GM19351 (cell line): ENCODE measurements around the gene FBLIM1.

ENCODE experiments used
- ATAC-seq: cut with Tn5 transposase; IDR thresholded peaks from one replicate; pipeline ENCODE4 v1.9.1; 2021; ENCODE audit warnings: mild to moderate bottlenecking, moderate library complexity; ENCODE audit not compliant: unreplicated experiment

The FBLIM1 gene

DNA sequence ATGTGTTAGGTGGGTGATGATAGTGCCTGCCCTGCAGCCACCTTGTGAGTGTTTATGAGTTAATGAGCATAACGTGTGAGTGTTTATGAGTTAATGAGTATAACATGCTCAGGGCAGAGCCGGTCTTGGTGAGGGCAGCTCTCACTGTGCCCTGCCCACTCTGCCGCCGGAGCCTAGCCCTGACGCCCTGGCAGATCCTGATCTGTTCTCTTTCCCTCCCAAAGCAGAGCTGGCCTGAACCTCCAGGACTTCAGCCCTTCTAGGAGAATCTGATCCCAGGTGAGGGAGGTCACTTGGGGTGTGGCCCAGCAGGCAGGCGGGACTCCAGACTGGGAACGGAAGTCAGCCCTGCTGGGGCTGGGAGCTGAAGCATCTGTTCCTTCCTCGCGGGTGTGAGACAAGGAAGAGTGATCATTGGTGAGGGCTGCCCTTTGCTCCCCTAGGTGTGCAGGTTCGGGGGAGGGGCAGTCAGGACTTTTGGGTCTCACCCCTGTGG is 5.7 kb downstream of the FBLIM1 start:
- no peak for ATAC-seq

DNA sequence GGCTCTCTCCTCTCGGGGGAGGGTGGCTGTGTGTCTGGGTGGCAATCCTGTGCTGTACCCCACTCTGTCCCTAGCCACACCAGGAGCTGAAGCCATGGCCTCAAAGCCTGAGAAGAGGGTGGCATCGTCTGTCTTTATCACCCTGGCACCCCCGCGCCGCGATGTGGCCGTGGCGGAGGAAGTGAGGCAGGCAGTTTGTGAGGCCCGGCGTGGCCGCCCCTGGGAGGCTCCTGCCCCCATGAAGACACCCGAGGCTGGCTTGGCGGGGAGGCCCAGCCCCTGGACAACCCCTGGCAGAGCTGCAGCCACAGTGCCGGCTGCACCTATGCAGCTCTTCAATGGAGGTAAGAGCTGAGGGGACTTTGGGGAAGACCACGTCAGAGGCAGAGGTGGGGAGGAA is 6.3 kb downstream of the FBLIM1 start:
- ATAC-seq, result no peak

DNA sequence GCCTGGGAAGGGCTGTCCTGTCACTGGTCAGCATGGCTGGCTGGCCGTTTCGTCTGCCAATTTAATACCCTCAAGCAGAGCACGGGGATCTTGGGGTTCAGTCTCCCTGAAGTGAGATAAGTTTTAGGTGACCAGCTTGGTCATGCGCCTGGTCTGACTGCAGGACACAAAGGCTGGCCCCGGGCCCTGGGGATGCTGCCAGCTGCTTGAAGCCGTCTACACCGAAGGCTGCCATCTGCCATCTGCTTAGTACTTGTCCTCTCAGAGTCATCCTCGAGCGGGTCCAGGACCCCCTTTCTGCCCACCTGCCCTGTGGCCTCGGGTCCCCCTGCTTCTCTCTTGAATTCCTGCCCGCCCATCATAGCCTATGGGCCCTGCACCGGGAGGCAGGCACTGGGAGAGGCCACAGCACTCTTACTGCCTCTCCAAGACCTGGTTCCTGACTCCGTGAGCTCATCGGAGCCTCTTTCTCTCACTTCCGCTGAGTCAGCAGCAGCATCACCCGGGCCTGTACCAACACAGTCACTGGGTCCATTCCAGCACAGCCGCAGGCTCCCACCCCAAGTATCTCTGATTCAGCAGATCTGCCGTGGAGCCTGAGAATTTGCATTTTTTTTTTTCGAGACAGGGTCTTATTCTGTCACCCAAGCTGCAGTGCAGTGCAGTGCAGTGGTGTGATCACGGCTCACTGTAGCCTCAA is 7.0 kb downstream of the FBLIM1 start:
- ATAC-seq, result no peak

DNA sequence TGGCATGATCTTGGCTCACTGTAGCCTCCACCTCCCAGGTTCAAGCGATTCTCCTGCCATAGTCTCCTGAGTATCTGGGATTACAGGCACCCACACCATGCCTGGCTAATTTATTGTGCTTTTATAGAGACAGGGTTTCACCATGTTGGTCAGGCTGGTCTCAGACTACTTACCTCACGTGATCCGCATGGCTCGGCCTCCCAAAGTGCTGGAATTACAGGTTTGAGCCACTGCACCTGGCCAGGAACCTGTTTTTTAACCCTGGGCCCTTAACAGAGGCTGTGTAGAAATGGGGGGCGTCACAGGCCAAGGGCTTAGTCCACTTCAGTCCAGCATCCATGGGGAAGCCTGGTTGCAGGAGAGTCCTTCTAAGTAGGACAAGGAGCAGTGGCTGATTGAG is 9.3 kb downstream of the FBLIM1 start:
- no peak for ATAC-seq

DNA sequence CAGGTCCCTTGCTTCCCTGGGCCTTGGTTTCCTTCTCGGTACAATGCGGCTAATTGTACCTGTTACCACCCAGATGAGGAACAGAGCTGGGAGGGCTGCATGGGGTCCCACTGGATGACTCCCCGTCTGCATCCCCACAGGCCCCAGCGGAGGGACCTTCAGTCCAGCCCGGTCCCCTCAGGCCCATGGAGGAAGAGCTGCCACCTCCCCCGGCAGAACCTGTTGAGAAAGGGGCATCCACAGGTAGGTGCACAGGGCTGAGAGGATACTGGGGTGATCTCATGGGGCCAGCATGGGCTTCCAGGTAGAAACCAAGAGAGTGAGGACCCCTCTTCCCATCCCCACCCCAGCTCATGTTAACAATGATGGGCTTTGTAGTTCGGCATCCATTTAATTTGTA is 9.8 kb downstream of the FBLIM1 start:
- no peak for ATAC-seq

DNA sequence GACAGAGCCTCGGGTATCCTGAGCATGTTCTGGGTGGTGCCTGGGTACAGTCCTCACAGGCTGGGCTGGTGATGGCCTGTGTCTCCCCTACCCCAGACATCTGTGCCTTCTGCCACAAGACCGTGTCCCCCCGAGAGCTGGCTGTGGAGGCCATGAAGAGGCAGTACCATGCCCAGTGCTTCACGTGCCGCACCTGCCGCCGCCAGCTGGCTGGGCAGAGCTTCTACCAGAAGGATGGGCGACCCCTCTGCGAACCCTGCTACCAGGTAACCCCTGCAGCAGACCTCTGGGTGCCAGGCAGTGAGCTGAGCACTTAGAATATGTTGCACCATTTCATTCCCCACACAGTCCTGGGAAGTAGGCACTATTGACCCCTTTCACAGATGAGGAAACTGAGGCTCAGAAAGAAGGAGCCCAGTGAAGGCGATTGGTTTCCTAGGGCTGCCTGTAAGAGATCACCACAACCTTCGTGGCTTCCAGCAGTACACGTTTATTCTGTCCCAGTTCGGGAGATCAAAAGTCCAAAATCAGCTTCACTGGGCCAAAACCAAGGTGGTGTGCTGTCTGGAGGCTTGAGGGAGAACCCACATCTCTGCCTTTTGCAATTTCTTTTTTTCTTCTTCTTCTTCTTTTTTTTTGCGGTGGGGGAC is 11.8 kb downstream of the FBLIM1 start:
- ATAC-seq, result no peak

DNA sequence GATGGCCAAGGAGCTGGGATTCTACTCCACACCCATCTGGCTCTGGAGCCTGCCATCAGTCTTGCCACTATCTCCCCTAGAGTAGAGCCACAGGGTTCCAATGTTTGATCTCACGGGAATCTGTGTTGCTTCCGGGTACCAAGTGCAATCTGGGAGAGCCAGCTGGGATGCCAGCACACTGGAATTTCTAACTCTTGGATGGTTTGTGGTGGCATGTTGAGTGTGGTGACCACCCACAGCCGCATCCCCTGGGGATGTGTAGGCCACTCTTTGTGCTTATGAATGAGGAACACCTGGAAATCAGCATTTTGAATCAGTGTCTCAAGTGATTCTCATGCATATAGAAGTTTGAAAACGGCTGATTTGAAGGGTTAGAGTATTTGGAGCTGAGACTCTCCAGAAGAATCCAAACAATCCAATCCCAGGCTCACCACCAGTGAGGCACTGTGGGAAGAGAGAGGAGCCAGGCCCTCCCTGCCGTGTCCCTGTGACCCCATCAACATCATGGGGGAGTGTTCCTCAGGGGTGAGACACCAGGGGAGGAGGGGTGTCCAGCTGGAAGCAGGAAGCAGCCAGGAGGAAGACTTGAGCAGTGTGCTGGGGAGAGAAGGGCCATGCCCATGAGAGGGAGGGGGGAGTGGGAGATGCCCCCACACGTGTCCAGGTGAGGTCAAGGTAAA is 13.4 kb downstream of the FBLIM1 start:
- no peak for ATAC-seq

DNA sequence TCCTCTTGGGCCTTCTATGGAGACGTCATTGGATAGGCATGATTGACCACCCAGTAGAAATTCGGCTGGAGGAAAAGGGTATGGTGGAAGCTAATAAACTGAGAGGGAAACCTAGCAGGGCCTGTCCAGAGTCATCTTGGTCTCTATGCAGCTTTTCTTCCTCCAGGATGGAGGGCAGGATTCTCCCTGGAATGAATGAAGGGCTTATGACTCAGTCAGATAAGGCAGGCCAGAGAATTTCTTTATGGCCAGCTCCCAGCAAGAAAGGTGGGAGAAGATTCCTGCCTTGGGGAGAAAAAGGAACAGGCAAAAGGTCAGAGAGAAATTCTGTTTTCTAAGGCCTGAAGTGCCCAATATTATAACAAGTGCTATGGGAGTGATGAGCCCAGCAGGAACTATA is 17.1 kb downstream of the FBLIM1 start:
- no peak for ATAC-seq

DNA sequence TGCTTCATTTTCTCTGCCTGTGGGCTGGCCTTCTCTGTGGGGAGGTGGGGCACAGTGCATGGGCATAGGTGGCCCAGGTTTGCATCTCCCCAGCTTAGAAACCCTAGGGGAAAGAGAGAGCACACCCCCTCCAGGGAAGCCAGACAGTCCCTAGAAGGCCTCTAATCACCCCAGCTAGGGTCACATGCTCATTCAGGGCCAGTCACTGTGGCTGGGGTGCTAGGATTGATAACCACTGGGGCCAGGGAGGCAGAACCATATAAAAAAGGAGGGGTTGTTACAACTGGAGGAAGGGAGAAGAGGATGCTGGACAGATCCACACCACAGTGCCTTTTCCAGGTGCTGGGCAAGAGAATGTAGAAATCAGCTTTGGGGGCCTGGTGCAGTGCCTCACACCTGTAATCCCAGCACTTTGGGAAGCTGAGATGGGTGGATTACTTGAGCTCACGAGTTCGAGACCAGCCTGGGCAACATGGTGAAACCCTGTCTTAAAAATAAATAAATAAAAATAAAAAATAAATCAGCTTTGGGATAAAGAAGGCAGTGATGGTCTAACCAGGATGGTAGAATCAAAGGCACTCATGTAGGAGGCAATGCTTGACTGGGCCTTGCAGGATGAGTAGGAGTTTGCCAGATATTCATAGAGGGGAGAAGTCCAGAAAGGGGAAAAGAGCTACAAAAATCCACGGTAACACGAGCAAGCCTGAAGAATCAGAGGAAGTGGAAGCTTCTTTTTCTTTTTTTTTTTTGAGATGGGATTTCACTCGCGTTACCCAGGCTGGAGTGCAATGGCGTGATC is 19.5 kb downstream of the FBLIM1 start:
- ATAC-seq, result no peak

DNA sequence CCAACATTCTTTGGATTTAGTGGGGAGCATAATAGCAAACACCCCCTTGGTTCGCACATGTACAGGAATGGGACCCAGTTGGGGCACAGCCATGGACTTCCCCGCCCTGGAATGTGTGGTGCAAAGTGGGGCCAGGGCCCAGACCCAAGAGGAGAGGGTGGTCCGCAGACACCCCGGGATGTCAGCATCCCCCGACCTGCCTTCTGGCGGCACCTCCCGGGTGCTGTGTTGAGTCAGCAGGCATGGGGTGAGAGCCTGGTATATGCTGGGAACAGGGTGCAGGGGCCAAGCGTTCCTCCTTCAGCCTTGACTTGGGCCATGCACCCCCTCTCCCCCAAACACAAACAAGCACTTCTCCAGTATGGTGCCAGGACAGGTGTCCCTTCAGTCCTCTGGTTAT is 27.1 kb downstream of the FBLIM1 start:
- ATAC-seq, result no peak

DNA sequence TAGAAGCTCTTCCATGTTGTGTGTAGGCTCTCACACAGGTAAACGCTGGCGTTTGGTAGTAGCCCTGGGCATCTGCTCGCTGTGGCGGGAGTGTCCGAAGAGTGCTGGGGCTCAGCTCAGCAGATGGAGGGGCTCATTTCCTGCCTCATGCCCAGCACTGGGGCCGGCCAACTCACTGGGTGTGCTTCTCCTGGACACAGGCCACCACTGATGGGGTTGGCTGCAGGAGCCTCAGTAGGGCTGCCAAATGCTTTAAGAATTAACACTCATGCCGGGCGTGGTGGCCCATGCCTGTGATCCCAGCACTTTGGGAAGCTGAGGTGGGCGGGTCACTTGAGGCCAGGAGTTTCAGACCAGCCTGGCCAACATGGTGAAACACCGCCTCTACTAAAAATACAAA is 28.0 kb downstream of the FBLIM1 start:
- no peak for ATAC-seq

DNA sequence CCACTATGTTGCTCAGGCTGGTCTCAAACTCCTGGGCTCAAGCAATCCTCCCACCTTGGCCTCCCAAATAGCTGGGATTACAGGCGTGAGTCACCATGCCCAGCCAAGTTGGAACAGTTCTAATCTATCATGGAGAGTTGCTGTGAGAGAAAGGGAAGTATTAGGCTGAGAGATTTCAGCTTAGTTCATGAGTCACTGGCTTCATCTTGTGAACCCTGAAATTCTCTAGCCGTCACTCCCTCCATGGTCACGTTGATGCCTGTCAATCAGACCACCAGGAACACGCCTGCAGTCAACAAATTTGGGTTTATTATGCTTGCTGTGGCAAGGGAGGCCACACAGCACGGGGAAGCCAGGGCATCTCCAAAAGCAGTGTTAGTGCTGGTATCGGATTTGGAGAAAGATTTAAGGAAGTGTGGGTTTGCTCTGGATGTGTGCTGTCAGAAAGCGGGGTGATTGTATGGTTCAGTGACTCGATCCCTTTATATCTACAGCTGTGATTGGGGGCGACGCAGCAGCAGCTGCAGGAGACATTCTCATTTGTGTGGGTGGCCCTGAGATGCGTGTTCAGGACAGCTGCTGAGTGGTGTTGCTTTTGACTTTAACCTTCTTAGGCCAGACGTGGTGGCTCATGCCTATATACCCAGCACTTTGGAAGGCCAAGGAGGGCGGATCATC is 30.2 kb downstream of the FBLIM1 start:
- no peak for ATAC-seq

DNA sequence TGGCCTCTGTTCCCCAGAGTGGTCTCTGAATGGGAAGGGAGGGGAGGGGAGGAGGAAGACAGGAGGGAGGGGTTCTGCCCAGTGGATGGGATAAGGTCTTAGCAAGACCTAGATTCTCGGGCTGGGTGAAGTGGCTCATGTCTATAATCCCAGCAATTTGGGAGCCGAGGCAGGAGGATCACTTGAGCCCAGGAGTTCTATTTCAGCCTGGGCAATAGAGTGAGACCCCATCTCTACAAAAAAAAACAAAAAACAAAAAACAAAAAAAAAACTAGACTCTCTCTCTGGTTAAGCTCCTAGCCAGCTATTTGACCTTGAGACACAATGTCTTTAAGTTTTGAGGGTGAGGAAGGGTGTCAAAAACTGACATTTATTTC is 37.5 kb downstream of the FBLIM1 start:
- ATAC-seq, result no peak

DNA sequence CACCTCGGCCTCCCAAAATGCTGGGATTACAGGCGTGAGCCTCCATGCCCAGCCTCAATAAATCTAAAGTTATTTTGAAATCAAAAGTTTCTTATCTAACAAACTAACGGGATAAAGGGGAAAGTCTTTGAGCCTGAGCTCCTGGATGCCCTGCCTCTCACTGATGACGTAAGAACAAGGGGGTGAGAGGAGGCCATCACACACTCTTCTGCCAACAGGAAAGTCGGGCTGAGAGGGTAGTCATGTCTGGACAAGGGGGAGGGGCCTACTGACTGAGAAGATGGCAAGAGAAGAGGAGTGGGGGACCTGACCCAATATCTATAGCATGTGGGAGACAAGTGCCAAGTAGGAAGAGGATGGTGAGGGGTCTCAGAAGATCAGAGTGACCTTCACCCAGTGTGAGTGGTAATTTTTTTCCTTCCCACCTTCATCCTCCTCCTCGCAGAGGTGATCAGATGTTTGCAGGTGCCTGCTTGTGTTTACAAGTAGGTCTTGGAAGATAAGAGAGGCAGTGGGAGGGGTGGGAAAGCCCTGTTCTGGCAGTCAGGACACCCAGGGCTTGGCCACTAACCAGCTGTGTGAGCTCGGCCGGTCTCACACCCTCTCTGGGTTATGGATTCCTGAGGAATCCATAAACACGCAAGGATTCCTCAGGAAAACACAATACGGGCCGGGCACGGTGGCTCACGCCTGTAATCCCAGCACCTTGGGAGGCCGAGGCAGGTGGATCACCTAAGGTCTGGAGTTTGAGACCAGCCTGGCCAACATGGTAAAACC is 39.2 kb downstream of the FBLIM1 start:
- no peak for ATAC-seq

DNA sequence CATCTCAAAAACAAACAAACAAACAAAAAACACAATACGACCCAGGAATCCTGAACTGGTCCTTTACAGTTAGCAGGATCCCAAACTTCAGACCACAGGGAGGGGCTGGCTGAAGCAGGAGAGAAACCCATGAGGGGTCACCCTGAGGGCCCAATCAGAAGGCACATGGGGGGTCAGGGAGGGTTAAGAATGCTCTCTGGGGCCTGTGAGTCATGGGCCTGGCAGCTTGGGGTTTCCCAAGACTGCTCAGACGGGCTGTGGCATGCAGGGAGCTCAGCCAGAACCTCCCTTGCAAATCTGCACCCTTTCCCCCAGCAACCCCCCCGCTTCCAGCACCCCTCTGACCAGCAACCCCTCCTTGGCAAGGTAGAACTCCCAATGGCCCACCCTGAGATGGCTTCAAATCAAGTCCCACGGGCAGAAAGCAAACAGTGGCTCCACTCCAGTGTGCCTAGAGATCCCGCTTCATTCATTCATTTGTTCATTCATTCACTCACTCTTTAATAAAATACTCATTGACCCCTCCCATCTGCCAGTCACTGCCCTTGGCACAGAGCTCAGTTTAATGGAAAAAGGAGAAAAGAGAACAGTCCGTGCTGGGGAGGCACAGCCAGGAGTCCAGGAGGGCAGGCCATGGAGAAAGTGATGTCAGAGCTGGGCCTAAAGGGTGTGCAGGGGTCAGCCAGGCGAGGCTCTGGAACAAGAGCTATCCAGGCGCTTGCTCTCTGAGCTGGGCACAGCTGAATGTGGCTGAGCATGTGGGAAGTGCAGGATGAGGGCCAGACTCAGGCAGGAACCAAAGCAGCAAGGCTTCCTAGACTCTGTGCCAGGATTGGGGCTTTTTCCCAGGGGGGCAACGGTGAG is 40.6 kb downstream of the FBLIM1 start:
- ATAC-seq, result no peak

DNA sequence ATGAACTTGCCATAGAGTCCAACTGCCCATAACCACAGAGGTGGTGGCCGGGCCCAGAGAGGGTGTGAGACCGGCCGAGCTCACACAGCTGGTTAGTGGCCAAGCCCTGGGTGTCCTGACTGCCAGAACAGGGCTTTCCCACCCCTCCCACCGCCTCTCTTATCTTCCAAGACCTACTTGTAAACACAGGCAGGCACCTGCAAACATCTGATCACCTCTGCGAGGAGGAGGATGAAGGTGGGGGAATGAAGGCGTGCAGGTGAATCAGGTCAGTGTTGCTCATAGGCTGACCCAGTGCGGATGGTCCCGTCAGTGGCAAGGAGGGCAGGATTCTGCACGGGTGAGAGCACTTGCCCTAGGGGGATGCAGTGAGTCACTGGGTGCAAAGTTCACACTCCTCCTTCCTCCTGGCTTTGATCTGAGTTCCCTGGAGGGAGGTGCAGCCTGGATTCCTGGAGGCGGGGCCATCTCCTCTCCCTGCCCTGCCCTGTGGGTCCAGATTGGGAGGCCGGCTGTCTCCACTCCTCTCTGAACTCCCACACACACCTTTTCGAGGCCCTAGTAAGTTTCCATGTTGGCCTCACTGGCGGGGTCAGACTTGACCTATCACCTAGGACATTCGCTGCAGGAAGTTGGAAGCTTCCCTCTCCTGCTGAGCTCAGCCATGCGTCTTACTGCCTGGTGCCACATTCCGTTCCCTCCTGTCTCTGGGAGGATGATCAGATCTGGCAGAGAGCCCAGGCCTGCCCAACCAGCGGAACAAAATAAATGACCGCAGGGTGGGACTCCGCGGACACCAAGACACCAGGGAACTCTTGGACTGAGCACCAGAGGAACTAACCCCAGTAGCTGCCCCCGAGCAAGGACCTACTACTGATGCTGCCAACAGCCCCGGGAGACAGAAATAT is 41.6 kb downstream of the FBLIM1 start:
- ATAC-seq, result no peak

DNA sequence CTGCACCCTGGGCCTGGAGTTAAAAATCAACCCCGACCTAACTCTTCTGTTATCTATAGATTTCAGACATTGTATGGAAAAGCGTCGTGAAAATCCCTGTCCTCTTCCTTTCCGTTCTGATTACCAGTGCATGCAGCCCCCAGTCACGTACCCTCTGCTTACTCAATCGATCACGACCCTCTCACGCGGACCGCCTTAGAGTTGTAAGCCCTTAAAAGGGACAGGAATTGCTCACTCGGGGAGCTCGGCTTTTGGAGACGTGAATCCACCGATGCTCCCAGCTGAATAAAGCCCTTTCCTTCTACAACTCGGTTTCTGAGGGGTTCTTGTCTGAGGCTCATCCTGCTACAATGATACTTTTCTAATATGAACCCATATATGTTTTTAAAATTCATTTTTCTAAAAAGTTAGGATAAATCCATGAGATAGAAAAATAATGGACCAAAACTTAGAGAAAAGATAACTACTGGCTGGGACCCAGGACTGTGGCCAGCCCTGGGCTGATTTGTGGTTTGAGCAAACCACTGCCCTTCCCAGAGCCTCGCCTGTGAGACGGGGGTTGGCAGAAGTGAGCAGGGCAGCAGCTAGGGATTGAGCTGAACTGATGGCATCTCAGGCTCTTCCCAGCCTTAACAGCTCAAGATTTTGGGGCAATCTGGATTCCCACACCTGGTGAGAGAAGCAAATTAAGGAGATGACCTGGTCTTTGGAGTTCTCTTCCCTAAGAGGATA is 43.8 kb downstream of the FBLIM1 start:
- ATAC-seq, result no peak
